ENCODE data around the gene SLC22A14. TPM values are rescaled to one million over a fixed set of nuclear protein-coding genes. Genes with fewer than 3 reads are reported as not detected.

Gene SLC22A14
- total and polyA plus RNA-seq, 8 donors = 0.12 to 0.35 (median 0.14) TPM; not detected in 4

GRCh38 chr3:38306941-38307340, 24.8 kb downstream of the SLC22A14 start:
- Histone ChIP-seq H3K36me3 (no peaks in the 10 kb centered on the region), H3K4me3 (no peak overlapping the region), H3K27me3 (no peaks in the 10 kb centered on the region), H3K4me1 (no peaks in the 10 kb centered on the region), H3K27ac (no peak overlapping the region), H3K9me3 (no peaks in the 10 kb centered on the region)
- no peak for FAIRE-seq
- no peak for TF ChIP-seq CTCF (IDR thresholded peaks at IDR 0.05)
- DNase-seq = no peak
- no peak for ATAC-seq
- intact Hi-C loops (cut with DNase I) = no loop called here
- 85 to 92% methylated on average over 5 of the region's 5 CpGs for WGBS, 2 donors

GRCh38 chr3:38307599-38307998, 25.5 kb downstream of the SLC22A14 start:
- no peaks in the 10 kb centered on the region for H3K36me3 ChIP-seq
- no peak for ATAC-seq
- DNase-seq = no peak
- no peak overlapping the region for H3K4me3 ChIP-seq
- no peak overlapping the region for H3K27ac ChIP-seq
- H3K4me1 ChIP-seq = no peaks in the 10 kb centered on the region
- WGBS, 2 donors = 85 to 90% methylated on average over 12 of the region's 12 CpGs
- H3K9me3 ChIP-seq = no peaks in the 10 kb centered on the region
- intact Hi-C loops (cut with DNase I) = no loop called here
- no peak for FAIRE-seq
- TF ChIP-seq CTCF (IDR thresholded peaks at IDR 0.05) = no peak
- H3K27me3 ChIP-seq = no peaks in the 10 kb centered on the region

- no peak for TF ChIP-seq CTCF (IDR thresholded peaks at IDR 0.05)
- FAIRE-seq (no peak), ATAC-seq (no peak), DNase-seq (no peak)
- H3K9me3 ChIP-seq = no peaks in the 10 kb centered on the region
- no peaks in the 10 kb centered on the region for H3K4me1 ChIP-seq
- intact Hi-C loops (cut with DNase I) = no loop called here
- H3K27ac ChIP-seq = no peak overlapping the region
- no peaks in the 10 kb centered on the region for H3K27me3 ChIP-seq
- H3K36me3 ChIP-seq = no peaks in the 10 kb centered on the region
- H3K4me3 ChIP-seq = no peak overlapping the region
- 84 to 87% methylated on average over 9 of the region's 9 CpGs for WGBS, 2 donors
Measured at GRCh38 chr3:38308456-38308855, 26.4 kb downstream of the SLC22A14 start.

GRCh38 chr3:38311476-38311875, 29.4 kb downstream of the SLC22A14 start:
- intact Hi-C loops (cut with DNase I) = no loop called here
- FAIRE-seq = no peak
- 77 to 87% methylated on average over 1 of the region's 1 CpG for WGBS, 2 donors

GRCh38 chr3:38311941-38312340, 29.8 kb downstream of the SLC22A14 start:
- Histone ChIP-seq H3K27ac (no peak overlapping the region), H3K4me3 (no peak overlapping the region), H3K27me3 (no peaks in the 10 kb centered on the region), H3K36me3 (no peaks in the 10 kb centered on the region), H3K9me3 (no peaks in the 10 kb centered on the region), H3K4me1 (no peaks in the 10 kb centered on the region)
- WGBS, 2 donors = 66 to 78% methylated on average over 2 of the region's 2 CpGs
- FAIRE-seq (no peak), DNase-seq (no peak), ATAC-seq (no peak)
- TF ChIP-seq CTCF (IDR thresholded peaks at IDR 0.05) = no peak
- intact Hi-C loops (cut with DNase I) = no loop called here

More at GRCh38 chr3:38311476-38311875, 29.4 kb downstream of the SLC22A14 start:
- no peak overlapping the region for H3K4me3 ChIP-seq
- H3K9me3 ChIP-seq = no peaks in the 10 kb centered on the region
- DNase-seq (no peak), ATAC-seq (no peak)
- H3K36me3 ChIP-seq = no peaks in the 10 kb centered on the region
- no peaks in the 10 kb centered on the region for H3K4me1 ChIP-seq
- H3K27me3 ChIP-seq = no peaks in the 10 kb centered on the region
- no peak for TF ChIP-seq CTCF (IDR thresholded peaks at IDR 0.05)
- H3K27ac ChIP-seq = no peak overlapping the region
